Ramos (cell line): ENCODE results near the gene PCGF1.
"Not testable (repeated sequence)": the region's sequence is repeated elsewhere in the genome, so short reads cannot be mapped to it uniquely, and the experiment has no call there.

Experiments
- in situ Hi-C: fragments of 300-500 bp; cut with MboI; formaldehyde crosslinking; loops from one replicate; pipeline ENCODE4 v1.14.3; 2022; ENCODE audit warnings: low sequenced_read_pairs; ENCODE audit not compliant: unreplicated experiment

Gene PCGF1

GRCh38 chr2:74501335-74502071, 6.0 kb downstream of the PCGF1 start:
- in situ Hi-C loops, result no loop called here

- in situ Hi-C loops, result no loop called here
Observed at GRCh38 chr2:74500578-74500946, 6.9 kb downstream of the PCGF1 start.

- in situ Hi-C loops, result no loop called here
Observed at GRCh38 chr2:74499940-74500577, 7.4 kb downstream of the PCGF1 start.

- in situ Hi-C loops, result no loop called here
Observed at GRCh38 chr2:74499267-74499939, 8.1 kb downstream of the PCGF1 start, which contains the start of gene LBX2. Gene LBX2, minus strand, starts transcription at chr2:74499603. Its CDS starts 66 bp downstream, at chr2:74499537.

GRCh38 chr2:74498500-74499266, 8.8 kb downstream of the PCGF1 start:
- in situ Hi-C loops, result no loop called here

- in situ Hi-C loops, result no loop called here
Observed at GRCh38 chr2:74497777-74498499, 9.6 kb downstream of the PCGF1 start.

GRCh38 chr2:74496997-74497776, 10.3 kb downstream of the PCGF1 start:
- in situ Hi-C loops, result no loop called here

- in situ Hi-C loops, result no loop called here
Observed at GRCh38 chr2:74495440-74495839, 12.1 kb downstream of the PCGF1 start.

GRCh38 chr2:74493546-74493945, 13.9 kb downstream of the PCGF1 start:
- in situ Hi-C loops, result no loop called here

GRCh38 chr2:74491648-74492544, 15.6 kb downstream of the PCGF1 start:
- in situ Hi-C loops, result no loop called here

GRCh38 chr2:74489906-74490305, 17.6 kb downstream of the PCGF1 start:
- in situ Hi-C loops, result no loop called here

GRCh38 chr2:74488643-74489481, 18.6 kb downstream of the PCGF1 start:
- in situ Hi-C loops, result no loop called here

- in situ Hi-C loops, result no loop called here
Observed at GRCh38 chr2:74486141-74486540, 21.4 kb downstream of the PCGF1 start.

- in situ Hi-C loops, result not testable (repeated sequence)
Observed at GRCh38 chr2:74483675-74484164, 23.8 kb downstream of the PCGF1 start.

- in situ Hi-C loops, result no loop called here
Observed at GRCh38 chr2:74482801-74483674, 24.5 kb downstream of the PCGF1 start, which contains the start of the genes CCDC142 and TTC31. Gene CCDC142, minus strand, starts transcription at chr2:74482998. Its CDS starts 161 bp downstream, at chr2:74482837. Gene TTC31, plus strand, starts transcription at chr2:74483081. Its CDS starts 15 bp downstream, at chr2:74483096.
